GM23338 (cell line): ENCODE measurements around the gene EP400. TPM values are rescaled to one million over a fixed set of nuclear protein-coding genes. Genes with fewer than 3 reads are reported as not detected.

Experiments used
- ATAC-seq: fragments of 200-7000 bp; cut with Tn5 transposase; 3 replicates; pipeline ENCODE4 v1.9.1; 2020
- DNase-seq: peaks from one replicate; pipeline ENCODE4 v3.0.0-alpha.2; 2015; ENCODE audit warnings: low spot score
- H2AFZ ChIP-seq: fragments of 200-600 bp; sonication (generic); 2 replicates; pipeline ENCODE4 v1.8.0; 2016; ENCODE audit warnings: antibody characterized with exemption, mild to moderate bottlenecking, moderate library complexity
- H3F3A ChIP-seq: fragments of 200-600 bp; sonication (generic); replicated peaks from 2 replicates; pipeline ENCODE4 v1.8.0; 2017; ENCODE audit warnings: antibody characterized with exemption, mixed run types, low read depth
- H3K27ac ChIP-seq: fragments of 200-600 bp; sonication (generic); 2 replicates; pipeline ENCODE4 v1.6.1; 2016; ENCODE audit warnings: low read depth
- H3K27me3 ChIP-seq: fragments of 200-600 bp; sonication (generic); 2 replicates; pipeline ENCODE4 v1.8.0; 2016; ENCODE audit warnings: mild to moderate bottlenecking, mixed run types, moderate library complexity; ENCODE audit not compliant: insufficient read depth
- H3K36me3 ChIP-seq: fragments of 200-600 bp; sonication (generic); 2 replicates; pipeline ENCODE4 v1.8.0; 2016; ENCODE audit warnings: mild to moderate bottlenecking; ENCODE audit not compliant: insufficient read depth
- H3K4me1 ChIP-seq: fragments of 200-600 bp; sonication (generic); 2 replicates; pipeline ENCODE4 v1.8.0; 2016; ENCODE audit warnings: mild to moderate bottlenecking, moderate library complexity; ENCODE audit not compliant: insufficient read depth
- H3K4me2 ChIP-seq: fragments of 200-600 bp; sonication (generic); 2 replicates; pipeline ENCODE4 v1.7.1; 2017; ENCODE audit warnings: mixed run types
- H3K4me3 ChIP-seq: fragments of 200-600 bp; sonication (generic); 2 replicates; pipeline ENCODE4 v1.6.1; 2016; ENCODE audit warnings: mixed run types
- H3K79me2 ChIP-seq: fragments of 200-600 bp; sonication (generic); replicated peaks from 2 replicates; pipeline ENCODE4 v1.8.0; 2017; ENCODE audit warnings: mild to moderate bottlenecking; ENCODE audit not compliant: insufficient read depth
- H3K9me2 ChIP-seq: fragments of 200-600 bp; sonication (generic); 2 replicates; pipeline ENCODE4 v1.8.0; 2017; ENCODE audit not compliant: insufficient read depth
- H4K20me1 ChIP-seq: fragments of 200-600 bp; sonication (generic); replicated peaks from 2 replicates; pipeline ENCODE4 v1.8.0; 2017; ENCODE audit warnings: mild to moderate bottlenecking; ENCODE audit not compliant: insufficient read depth
- H3K27ac Mint-ChIP-seq: 2 replicates; pipeline ENCODE4 v1.8.0; 2020; ENCODE audit warnings: inconsistent platforms, mild to moderate bottlenecking, moderate library complexity, mixed read lengths
- H3K27me3 Mint-ChIP-seq: 3 replicates; pipeline ENCODE4 v1.8.0; 2022; ENCODE audit warnings: low read depth, mild to moderate bottlenecking, moderate library complexity, mixed read lengths, inconsistent platforms; ENCODE audit not compliant: insufficient read depth, poor library complexity
- H3K36me3 Mint-ChIP-seq: 3 replicates; pipeline ENCODE4 v1.8.0; 2021; ENCODE audit warnings: low read depth, mild to moderate bottlenecking, inconsistent platforms, moderate library complexity, mixed read lengths
- H3K4me1 Mint-ChIP-seq: 3 replicates; pipeline ENCODE4 v1.8.0; 2020; ENCODE audit warnings: mild to moderate bottlenecking, inconsistent platforms, mixed read lengths
- H3K4me3 Mint-ChIP-seq: 3 replicates; pipeline ENCODE4 v1.8.0; 2021; ENCODE audit warnings: moderate library complexity, mild to moderate bottlenecking, inconsistent platforms, mixed read lengths
- H3K9me3 Mint-ChIP-seq: 3 replicates; pipeline ENCODE4 v1.8.0; 2020; ENCODE audit warnings: moderate library complexity, mild to moderate bottlenecking, inconsistent platforms, mixed read lengths
- CREB1 ChIP-seq: fragments of 250-450 bp; sonication (Bioruptor Pico); IDR thresholded peaks from 2 replicates; pipeline ENCODE4 v1.5.0; 2020; ENCODE audit warnings: low read depth, mild to moderate bottlenecking, moderate library complexity
- CTCF ChIP-seq, 2 experiments: fragments of 200-600 bp in 1 of 2; sonication (generic) in 1 of 2; conservative IDR thresholded peaks; 2 replicates each; pipeline versions ENCODE4 v1.5.1 to v1.6.1; 2016 to 2017; ENCODE audit warnings: antibody characterized with exemption in 2 of 2, low read depth in 2 of 2, mild to moderate bottlenecking in 2 of 2, moderate library complexity in 1 of 2
- ETS1 ChIP-seq: IDR thresholded peaks from 2 replicates; pipeline ENCODE4 v1.6.1; 2016; ENCODE audit warnings: antibody characterized with exemption
- EZH2 ChIP-seq: fragments of 200-600 bp; sonication (generic); IDR thresholded peaks from one replicate; pipeline ENCODE4 v1.8.0; 2017; ENCODE audit warnings: antibody characterized with exemption, mild to moderate bottlenecking, low read depth; ENCODE audit not compliant: unreplicated experiment
- EZH2phosphoT487 ChIP-seq: fragments of 200-600 bp; sonication (generic); IDR thresholded peaks from one replicate; pipeline ENCODE4 v1.8.1; 2018; ENCODE audit warnings: antibody characterized with exemption; ENCODE audit not compliant: unreplicated experiment
- JUNB ChIP-seq: IDR thresholded peaks from one replicate; pipeline ENCODE4 v1.6.1; 2016; ENCODE audit warnings: antibody characterized with exemption; ENCODE audit not compliant: unreplicated experiment
- NANOG ChIP-seq: IDR thresholded peaks from 2 replicates; pipeline ENCODE4 v1.6.1; 2016; ENCODE audit warnings: antibody characterized with exemption, borderline replicate concordance
- POLR2AphosphoS5 ChIP-seq: IDR thresholded peaks from 2 replicates; pipeline ENCODE4 v1.6.1; 2016; ENCODE audit warnings: antibody characterized with exemption, low read depth
- REST ChIP-seq: IDR thresholded peaks from one replicate; pipeline ENCODE4 v1.6.1; 2018; ENCODE audit warnings: antibody characterized with exemption; ENCODE audit not compliant: unreplicated experiment
- STAT1 ChIP-seq: IDR thresholded peaks from one replicate; pipeline ENCODE4 v1.6.1; 2016; ENCODE audit warnings: antibody characterized with exemption; ENCODE audit not compliant: unreplicated experiment
- ZNF114 ChIP-seq: fragments of 250-450 bp; sonication (Bioruptor Pico); IDR thresholded peaks from 2 replicates; pipeline ENCODE4 v1.5.0; 2020; ENCODE audit warnings: mild to moderate bottlenecking, moderate library complexity
- ZNF331 ChIP-seq: fragments of 250-450 bp; sonication (Bioruptor Pico); IDR thresholded peaks from 2 replicates; pipeline ENCODE4 v1.5.0; 2020; ENCODE audit warnings: low read depth, mild to moderate bottlenecking, moderate library complexity
- ZNF462 ChIP-seq: fragments of 250-450 bp; sonication (Bioruptor Pico); IDR thresholded peaks from 2 replicates; pipeline ENCODE4 v1.5.0; 2020; ENCODE audit warnings: mild to moderate bottlenecking, moderate library complexity
- polyA plus RNA-seq: library from polyadenylated mRNA; unstranded; fragments of >200 nt; fragmentation: Nextera tagmentation; extraction: Ambion mirVana; gene quantifications from 2 replicates; pipeline ENCODE4 v1.2.1, GENCODE V29; 2016
- total RNA-seq: library from RNA; depleted of rRNA; stranded (reverse); fragments of >200 nt; shearing (Covaris generic); gene quantifications from 2 replicates; pipeline ENCODE4 v1.2.3, GENCODE V29; 2014

The EP400 gene
- total and polyA plus RNA-seq, 2 experiments from 2014 or later: 26.3 to 57.2 TPM

GRCh38 chr12:131941116-131941986 lies 8.4 kb upstream of the EP400 start:
- no peak overlapping the region for H3K27ac Mint-ChIP-seq
- peaks cover 7% of the 10 kb centered on the region for H3K27me3 Mint-ChIP-seq
- Histone ChIP-seq H4K20me1 (peaks cover 9% of the 10 kb centered on the region; the same call in 1 of the 2 replicates), H3F3A (peaks cover 6% of the 10 kb centered on the region; the same call in 1 of the 2 replicates), H3K4me2 (no peak overlapping the region), H3K79me2 (no peaks in the 10 kb centered on the region; the same call in 1 of the 2 replicates), H3K4me3 (no peak overlapping the region), H2AFZ (no peak overlapping the region), H3K36me3 (peaks cover 38% of the 10 kb centered on the region), H3K9me2 (no peaks in the 10 kb centered on the region), H3K4me1 (no peaks in the 10 kb centered on the region), H3K27me3 (no peaks in the 10 kb centered on the region), H3K27ac (no peak overlapping the region)
- peaks cover 4% of the 10 kb centered on the region; the same call in 2 of the 3 replicates for H3K9me3 Mint-ChIP-seq
- peaks cover 89% of the 10 kb centered on the region for H3K36me3 Mint-ChIP-seq
- ATAC-seq: no peak
- TF ChIP-seq NANOG: no peak
- TF ChIP-seq JUNB: no peak
- no peak for TF ChIP-seq ZNF462 (CRISPR knock-in tag)
- TF ChIP-seq CREB1 (CRISPR knock-in tag): no peak
- TF ChIP-seq CTCF (conservative IDR thresholded peaks at IDR 0.05; ENCODE audit: low read depth in 2 of 2): no peak
- TF ChIP-seq EZH2: no peak
- no peak for TF ChIP-seq ETS1
- no peak for TF ChIP-seq STAT1
- no peak for TF ChIP-seq ZNF331 (CRISPR knock-in tag)
- no peak for TF ChIP-seq POLR2AphosphoS5
- TF ChIP-seq ZNF114 (CRISPR knock-in tag): no peak
- no peak for TF ChIP-seq EZH2phosphoT487
- no peak for TF ChIP-seq REST
- no peak for DNase-seq
- no peaks in the 10 kb centered on the region for H3K4me1 Mint-ChIP-seq
- H3K4me3 Mint-ChIP-seq: no peak overlapping the region
